Mucosa of descending colon (tissue), 3 donors: ENCODE data around the gene ENO2. TPM values are rescaled to one million over a fixed set of nuclear protein-coding genes. Genes with fewer than 3 reads are reported as not detected.

ENCODE experiments used
- ATAC-seq: fragments of 200-7000 bp; cut with Tn5 transposase; one replicate; pipeline ENCODE4 v1.9.1; 2020; ENCODE audit warnings: mild to moderate bottlenecking, moderate library complexity
- DNase-seq, 3 donors: peaks; one replicate each; pipeline ENCODE4 v3.0.0-alpha.2; 2020
- H3K36me3 ChIP-seq: fragments of 200-600 bp; one replicate; pipeline ENCODE4 v1.8.0; 2021; ENCODE audit warnings: low read depth, mild to moderate bottlenecking
- H3K4me1 ChIP-seq: fragments of 200-600 bp; one replicate; pipeline ENCODE4 v1.8.0; 2021; ENCODE audit warnings: low read depth, mild to moderate bottlenecking
- H3K4me3 ChIP-seq: fragments of 200-600 bp; one replicate; pipeline ENCODE4 v1.8.0; 2021; ENCODE audit warnings: mild to moderate bottlenecking
- H3K9me3 ChIP-seq: fragments of 200-600 bp; one replicate; pipeline ENCODE4 v1.8.0; 2021; ENCODE audit warnings: mild to moderate bottlenecking
- intact Hi-C, 2 donors: fragments of 100-400 bp; cut with DNase I in 1 of 2; cut with micrococcal nuclease in 1 of 2; formaldehyde crosslinking; loops; one replicate each; pipeline versions ENCODE4 v1.11.0 to v1.11.1; 2022; cut with DNase I, micrococcal nuclease
- total RNA-seq, 3 donors: library from RNA; stranded (reverse); fragmentation: NEBNext Ultra II Directional in 2 of 3; extraction: Animal tissue kit (Norgen Biotek cat#: 25700) in 2 of 3; gene quantifications; one replicate each; pipeline versions ENCODE4 v1.2.1 to v1.2.4, GENCODE V29; 2021 to 2023
- TF ChIP-seq, protein P1 (sequence below): fragments of 200-600 bp; IDR thresholded peaks from one replicate; pipeline ENCODE4 v1.8.0; 2022; ENCODE audit warnings: antibody characterized with exemption, mild to moderate bottlenecking
- donor health status: DM: no; HTN: no; CAD: no; lungs with moderate emphysema.
- donor health status: DM: no; HTN: no; CAD: no.
- donor health status: DM: no; HTN: yes; CAD: no.

The ENO2 gene
- total RNA-seq, 3 donors from 2014 or later: 4.5 to 67.3 (median 7.6) TPM

DNA sequence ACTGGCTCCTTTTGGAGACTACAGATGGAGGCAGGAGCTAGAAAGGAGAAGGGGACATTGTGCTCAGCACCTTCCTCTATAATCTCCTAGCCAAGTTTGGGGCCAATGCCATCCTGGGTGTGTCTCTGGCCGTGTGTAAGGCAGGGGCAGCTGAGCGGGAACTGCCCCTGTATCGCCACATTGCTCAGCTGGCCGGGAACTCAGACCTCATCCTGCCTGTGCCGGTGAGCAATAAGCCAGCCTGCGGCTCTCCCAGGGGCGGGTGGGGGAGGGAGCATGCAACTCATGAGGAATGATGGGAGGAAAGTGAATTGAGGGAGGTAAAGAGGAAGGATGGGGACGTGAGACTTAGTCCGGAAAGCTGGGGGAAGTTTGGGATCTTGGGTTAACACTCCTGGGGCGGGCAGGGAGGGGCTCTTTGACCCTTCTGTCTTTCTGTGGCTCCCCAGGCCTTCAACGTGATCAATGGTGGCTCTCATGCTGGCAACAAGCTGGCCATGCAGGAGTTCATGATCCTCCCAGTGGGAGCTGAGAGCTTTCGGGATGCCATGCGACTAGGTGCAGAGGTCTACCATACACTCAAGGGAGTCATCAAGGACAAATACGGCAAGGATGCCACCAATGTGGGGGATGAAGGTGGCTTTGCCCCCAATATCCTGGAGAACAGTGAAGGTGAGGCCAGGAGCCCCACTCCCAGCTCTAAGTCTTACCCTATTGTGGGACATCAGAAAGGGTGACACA is 3.3 kb downstream of the ENO2 start:
- H3K4me3 ChIP-seq: no peak overlapping the region
- H3K9me3 ChIP-seq: no peaks in the 10 kb centered on the region
- H3K4me1 ChIP-seq: peaks cover 16% of the 10 kb centered on the region
- H3K36me3 ChIP-seq: no peaks in the 10 kb centered on the region
- intact Hi-C loops: loop anchor here in 1 of 2 donors (10.0 kb wide), 1 partner anchor 177 kb away; the partner anchor contains the start of gene C1R
- no peak for DNase-seq
- TF ChIP-seq, protein P1, sequence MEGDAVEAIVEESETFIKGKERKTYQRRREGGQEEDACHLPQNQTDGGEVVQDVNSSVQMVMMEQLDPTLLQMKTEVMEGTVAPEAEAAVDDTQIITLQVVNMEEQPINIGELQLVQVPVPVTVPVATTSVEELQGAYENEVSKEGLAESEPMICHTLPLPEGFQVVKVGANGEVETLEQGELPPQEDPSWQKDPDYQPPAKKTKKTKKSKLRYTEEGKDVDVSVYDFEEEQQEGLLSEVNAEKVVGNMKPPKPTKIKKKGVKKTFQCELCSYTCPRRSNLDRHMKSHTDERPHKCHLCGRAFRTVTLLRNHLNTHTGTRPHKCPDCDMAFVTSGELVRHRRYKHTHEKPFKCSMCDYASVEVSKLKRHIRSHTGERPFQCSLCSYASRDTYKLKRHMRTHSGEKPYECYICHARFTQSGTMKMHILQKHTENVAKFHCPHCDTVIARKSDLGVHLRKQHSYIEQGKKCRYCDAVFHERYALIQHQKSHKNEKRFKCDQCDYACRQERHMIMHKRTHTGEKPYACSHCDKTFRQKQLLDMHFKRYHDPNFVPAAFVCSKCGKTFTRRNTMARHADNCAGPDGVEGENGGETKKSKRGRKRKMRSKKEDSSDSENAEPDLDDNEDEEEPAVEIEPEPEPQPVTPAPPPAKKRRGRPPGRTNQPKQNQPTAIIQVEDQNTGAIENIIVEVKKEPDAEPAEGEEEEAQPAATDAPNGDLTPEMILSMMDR: no peak
- ATAC-seq: no peak

GRCh38 chr12:6919588-6919987 is 5.2 kb downstream of the ENO2 start:
- Histone ChIP-seq H3K36me3 (no peaks in the 10 kb centered on the region), H3K4me1 (peaks cover 13% of the 10 kb centered on the region), H3K9me3 (no peaks in the 10 kb centered on the region), H3K4me3 (no peak overlapping the region)
- TF ChIP-seq, protein P1: no peak
- ATAC-seq: no peak
- DNase-seq: peak in 1 of 3 donors; percentile 6
- intact Hi-C loops: loop anchor here in 1 of 2 donors (10.0 kb wide), 1 partner anchor 175 kb away; the partner anchor contains the start of gene C1R

DNA sequence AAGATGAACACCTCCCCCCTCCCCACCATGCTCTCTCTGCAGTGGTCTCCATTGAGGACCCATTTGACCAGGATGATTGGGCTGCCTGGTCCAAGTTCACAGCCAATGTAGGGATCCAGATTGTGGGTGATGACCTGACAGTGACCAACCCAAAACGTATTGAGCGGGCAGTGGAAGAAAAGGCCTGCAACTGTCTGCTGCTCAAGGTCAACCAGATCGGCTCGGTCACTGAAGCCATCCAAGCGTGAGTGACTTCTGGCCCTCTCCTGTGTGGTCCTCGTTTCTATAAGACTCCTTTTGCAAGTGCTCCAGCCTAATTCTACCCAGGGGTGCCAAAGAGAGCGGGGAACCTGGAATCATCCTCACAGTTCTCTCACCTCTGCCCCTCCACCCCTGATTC is 7.2 kb downstream of the ENO2 start:
- TF ChIP-seq, protein P1: no peak
- no peaks in the 10 kb centered on the region for H3K36me3 ChIP-seq
- H3K4me3 ChIP-seq: no peak overlapping the region
- peaks cover 24% of the 10 kb centered on the region for H3K4me1 ChIP-seq
- H3K9me3 ChIP-seq: no peaks in the 10 kb centered on the region
- intact Hi-C loops: no loop called here
- DNase-seq: no peak
- ATAC-seq: no peak

DNA sequence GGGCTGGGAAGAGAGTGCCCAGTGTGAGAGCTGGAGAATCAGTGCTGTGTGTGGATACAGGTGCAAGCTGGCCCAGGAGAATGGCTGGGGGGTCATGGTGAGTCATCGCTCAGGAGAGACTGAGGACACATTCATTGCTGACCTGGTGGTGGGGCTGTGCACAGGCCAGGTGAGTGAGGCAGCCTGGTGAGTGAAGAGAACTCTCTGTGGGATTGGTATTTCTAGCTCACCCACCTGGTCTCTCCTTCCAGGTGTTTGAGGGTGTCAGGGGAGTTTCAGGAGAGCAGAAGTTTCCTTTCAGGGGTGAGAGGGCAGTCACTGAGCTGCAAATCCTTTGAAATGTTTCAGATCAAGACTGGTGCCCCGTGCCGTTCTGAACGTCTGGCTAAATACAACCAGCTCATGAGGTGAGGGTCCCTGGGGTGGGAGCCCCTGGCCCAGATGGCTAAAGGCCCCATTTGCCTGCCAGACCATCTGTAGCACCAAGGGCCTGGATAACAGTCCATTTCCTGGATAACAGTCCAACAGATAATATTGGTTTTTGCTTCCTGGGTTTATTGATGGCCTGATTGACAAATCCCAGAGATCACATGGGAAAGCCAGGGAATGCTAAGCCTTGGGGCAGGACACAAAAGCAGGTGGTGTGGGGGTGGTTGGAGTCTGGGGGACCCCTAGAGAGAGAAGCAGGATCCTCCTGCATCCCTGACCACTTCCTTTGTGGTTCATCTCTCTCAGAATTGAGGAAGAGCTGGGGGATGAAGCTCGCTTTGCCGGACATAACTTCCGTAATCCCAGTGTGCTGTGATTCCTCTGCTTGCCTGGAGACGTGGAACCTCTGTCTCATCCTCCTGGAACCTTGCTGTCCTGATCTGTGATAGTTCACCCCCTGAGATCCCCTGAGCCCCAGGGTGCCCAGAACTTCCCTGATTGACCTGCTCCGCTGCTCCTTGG is 7.9 kb downstream of the ENO2 start:
- intact Hi-C loops: no loop called here
- ATAC-seq (no peak), DNase-seq (peak in 1 of 3 donors; percentile 32)
- H3K9me3 ChIP-seq: no peaks in the 10 kb centered on the region
- TF ChIP-seq, protein P1: no peak
- no peaks in the 10 kb centered on the region for H3K36me3 ChIP-seq
- no peak overlapping the region for H3K4me3 ChIP-seq
- H3K4me1 ChIP-seq: peaks cover 31% of the 10 kb centered on the region

GRCh38 chr12:6923003-6923732 is 8.8 kb downstream of the ENO2 start:
- TF ChIP-seq, protein P1: no peak
- no peak overlapping the region for H3K4me3 ChIP-seq
- DNase-seq: peak in 1 of 3 donors; percentile 25
- H3K9me3 ChIP-seq: no peaks in the 10 kb centered on the region
- intact Hi-C loops: no loop called here
- H3K36me3 ChIP-seq: no peaks in the 10 kb centered on the region
- ATAC-seq: no peak
- peaks cover 31% of the 10 kb centered on the region for H3K4me1 ChIP-seq
